Colon (tissue), 2 donors: ENCODE results near the gene CPA4.

Source experiments
- FAIRE-seq: peaks from 2 replicates; lab custom pipeline; 2012; peaks lifted over from hg19 to GRCh38; lab: Jason Lieb, UNC
- donor health status: control.
- donor health status: control.

CPA4 gene

DNA sequence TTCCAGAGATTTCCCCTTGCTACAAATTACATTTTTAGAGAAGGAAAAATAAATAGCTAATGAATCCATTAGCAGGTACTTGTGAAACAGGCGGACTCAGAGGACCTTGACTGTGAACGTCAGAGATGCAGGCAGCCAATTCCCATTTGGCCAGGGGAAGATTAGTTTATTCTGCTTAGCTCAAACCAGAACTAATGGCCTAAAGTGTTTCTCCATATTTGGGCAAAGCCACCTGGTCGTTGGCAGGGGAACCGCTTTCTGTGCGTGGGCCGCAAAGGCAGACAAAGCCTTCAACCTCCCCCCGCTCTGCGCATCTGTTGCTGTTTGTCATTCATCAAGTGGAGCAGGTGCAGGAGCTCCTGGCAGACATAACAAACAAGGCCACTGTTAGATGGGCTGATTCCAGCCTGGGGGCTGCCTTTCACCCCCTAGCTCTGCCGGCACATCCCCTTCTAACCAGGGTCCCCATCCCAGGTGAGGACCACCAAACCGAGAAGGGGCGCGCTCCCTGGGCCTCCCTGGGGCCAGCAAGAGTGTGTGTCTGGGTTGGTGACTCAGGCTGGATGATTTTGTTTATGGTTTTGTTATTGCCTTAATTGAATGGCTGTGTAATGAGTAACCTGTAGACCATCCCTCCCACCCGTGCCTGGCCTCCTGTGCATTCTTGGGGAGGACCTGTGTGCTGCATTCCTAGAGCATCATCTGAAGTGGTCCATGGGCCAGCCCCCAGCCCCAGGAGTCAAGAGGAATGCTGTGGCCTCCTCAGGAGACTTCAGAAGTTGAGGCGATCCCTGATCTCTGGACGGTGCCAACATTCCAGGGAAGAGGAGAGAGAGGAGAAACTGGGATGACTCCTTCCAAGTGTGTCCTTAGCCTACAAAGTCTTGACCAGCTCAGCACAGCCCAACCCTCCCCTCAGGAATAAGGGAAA lies 72.8 kb downstream of the CPA4 start:
- no peak for FAIRE-seq

DNA sequence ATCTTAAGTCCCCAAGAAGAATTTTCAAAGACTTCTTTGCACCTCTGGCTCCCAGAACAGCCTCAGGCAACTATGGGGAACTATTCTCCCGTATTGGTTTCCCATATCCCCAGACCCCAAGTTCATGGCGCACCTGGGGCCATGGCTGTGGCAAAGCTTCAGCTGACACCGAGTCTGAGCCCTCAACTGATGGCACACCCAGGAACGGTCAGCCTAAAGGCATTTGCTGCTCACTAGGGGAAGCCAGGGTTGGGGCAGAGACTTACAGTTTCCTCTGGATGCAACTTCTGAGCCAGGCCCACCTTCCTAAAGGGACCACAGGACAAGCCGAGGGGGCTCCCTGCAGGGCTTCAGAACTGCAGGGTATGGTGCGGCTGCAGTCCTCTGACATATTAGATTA lies 73.6 kb downstream of the CPA4 start:
- no peak for FAIRE-seq

DNA sequence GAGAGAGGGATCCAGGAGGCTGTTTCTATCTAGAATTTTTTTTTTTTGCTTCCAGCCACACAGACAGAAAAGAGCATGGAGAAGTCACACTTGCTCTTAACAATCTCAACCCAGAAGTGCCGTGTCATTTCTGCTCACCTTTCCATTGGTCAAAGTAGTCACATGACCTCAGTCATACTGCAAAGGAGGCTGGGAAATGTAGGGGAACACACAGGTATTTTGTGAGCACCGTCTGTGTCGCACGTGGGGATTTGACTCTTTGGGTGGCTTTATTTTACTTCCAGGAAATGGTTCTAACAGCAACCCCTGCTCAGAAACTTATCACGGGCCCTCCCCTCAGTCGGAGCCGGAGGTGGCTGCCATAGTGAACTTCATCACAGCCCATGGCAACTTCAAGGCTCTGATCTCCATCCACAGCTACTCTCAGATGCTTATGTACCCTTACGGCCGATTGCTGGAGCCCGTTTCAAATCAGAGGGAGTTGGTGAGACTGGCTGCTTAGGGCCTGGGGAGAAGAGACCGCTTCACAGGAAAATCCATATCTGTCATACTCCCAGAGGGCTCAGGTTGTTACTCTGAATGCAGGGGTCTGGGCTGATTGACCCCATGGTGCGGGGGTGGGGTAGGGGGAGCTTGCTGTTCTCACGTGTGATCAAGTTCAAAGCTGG lies 74.3 kb downstream of the CPA4 start:
- no peak for FAIRE-seq

DNA sequence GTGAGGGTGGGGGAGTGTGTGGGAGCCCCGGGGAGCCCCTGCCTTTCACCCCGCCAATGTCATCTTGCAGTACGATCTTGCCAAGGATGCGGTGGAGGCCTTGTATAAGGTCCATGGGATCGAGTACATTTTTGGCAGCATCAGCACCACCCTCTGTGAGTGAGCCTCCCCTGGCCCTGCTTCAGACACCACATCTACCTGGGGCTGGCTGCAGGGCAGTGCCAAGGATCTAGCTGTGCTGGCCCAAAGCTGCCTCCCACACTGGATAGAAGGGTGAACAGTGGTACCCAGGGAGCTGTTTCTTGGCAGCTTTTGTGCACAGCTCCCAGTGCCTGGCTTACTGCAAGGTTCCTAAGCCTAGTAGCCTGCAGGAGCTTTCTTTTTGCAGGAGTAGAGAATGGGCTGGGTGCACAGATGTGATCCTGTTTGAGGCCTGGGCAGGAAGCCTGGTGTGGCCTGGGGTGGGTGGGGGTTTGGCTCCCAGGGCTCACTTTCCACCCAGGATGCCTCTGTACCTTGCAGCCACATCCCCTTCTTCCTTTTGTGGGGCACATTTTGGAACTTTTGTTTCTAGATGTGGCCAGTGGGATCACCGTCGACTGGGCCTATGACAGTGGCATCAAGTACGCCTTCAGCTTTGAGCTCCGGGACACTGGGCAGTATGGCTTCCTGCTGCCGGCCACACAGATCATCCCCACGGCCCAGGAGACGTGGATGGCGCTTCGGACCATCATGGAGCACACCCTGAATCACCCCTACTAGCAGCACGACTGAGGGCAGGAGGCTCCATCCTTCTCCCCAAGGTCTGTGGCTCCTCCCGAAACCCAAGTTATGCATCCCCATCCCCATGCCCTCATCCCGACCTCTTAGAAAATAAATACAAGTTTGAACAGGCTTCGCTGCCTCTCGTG lies 75.1 kb downstream of the CPA4 start:
- FAIRE-seq = no peak

DNA sequence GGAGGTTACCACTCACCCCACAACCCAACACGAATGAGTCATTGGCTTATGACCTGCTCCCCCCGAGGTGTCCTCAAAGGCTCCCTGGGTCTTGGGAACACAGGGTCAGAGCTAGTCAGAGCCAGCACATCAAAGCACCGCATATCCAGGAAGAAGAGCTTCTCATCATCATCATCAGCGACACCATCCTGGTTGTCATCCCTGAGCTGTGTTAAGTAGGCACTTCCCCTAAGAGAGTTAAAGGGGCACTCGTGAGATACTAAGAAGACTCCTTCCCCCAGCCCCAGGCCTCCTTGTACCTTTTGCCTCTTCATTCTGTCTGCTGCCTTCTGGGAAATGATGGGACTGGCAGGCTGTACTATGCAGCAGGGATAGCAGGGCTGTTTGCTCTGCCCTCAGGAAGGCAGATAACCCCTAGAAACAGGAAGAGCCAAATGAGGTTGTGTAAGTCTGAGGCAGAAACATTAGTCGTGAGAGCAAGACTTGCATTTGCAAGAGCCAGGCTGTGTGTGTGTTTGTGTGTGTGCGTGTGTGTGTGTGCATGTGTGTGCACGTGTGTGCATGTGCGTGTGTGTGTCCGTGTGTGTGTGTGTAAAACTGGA lies 76.2 kb downstream of the CPA4 start:
- FAIRE-seq = no peak

DNA sequence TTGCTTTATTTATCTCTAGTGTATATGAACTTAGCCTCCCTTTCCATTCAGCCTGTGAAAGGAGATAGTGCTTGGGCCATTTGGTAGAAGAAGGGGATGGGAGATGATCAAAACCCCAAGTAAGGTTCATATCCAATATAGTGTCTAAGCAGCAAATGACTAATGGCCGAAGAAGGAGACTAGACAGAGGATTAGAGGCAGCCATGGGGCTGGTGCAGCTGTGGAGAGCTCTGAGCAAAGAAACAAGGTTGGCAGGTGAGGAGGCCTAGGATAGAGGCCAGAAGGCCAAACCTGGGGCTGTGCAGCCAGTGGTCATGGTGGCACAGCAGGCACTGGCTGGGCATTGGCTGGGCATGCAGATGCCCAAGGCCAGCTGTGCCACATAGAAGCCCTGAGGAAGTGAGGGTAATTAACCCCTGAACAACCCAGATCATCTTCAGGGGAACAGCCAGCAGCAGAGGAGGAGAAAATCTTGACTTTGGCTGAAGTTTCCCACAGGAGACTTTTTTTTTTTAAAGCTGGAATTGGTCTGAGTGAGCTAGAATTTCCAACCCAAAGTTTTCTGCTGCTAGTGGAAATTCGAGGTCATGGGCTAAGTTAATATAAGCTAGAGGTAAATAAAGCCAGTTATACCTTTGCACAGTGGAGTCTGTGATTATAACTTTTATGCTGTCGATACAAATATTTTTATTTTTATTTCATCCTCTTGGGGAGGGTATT lies 77.0 kb downstream of the CPA4 start:
- FAIRE-seq = no peak

DNA sequence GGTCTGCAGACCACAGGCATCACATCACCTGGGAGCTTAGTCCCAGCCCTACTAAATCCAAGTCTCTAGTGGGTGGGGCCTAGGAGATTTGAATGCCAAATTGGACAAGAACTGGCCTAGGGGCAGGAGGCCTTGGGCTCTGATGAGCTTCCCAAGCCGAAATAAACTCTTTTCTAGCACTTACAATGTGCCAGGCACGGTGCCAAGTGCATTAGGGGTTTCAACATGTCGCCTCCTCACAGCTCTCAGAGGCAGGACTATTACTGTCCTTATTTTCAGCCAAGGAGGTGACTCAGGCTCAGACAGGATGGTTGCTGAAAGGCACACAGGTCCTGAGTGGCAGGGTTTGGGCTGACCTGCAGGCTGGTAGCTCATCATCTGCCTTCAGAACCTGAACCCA lies 78.1 kb downstream of the CPA4 start:
- FAIRE-seq = no peak

DNA sequence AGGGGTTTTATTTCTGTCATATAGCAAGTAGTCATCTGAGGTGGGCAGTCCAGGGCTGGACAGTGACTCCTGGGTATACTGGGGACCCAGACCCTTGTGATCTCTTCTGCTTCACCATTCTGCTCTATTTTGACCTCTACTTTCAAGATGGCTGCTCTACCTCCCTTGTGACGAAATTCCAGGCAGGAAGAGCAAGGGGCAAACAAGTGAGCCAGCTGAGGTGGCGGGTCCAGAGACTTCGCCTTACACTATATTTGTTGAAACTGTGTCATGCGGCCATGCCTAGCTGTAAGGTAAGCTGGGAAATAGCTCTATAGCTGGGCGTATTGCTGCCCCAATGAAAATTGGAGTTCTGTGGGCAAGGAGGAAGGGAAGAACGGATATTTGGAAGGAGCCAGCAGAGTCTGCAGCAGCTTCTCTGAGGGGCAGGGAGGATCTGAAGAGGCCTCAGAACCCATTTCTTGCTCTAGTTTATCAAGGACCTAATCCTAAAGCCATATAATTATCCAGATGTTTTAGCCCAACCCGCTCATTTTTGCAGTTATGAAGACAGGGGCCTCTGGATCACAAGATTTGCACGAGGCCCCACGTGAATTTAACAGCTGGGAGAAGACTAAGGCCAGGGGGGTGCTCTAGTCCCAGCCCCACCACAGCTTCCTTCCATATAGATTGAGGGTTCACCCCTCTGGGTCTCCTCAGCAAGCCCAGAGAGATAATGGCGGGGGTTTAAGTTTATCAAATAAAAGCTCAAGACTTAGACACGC lies 79.6 kb downstream of the CPA4 start:
- no peak for FAIRE-seq
